T-helper 1 cell treated with Interleukin-12 subunit alpha and Interleukin-12 subunit beta and Interleukin-4 antibody, amounts not matched to agents 30 ng/mL and 1 ng/mL, for 36 hours (primary cell): ENCODE measurements around the gene GUCY2D. TPM values are rescaled to one million over a fixed set of nuclear protein-coding genes. Genes with fewer than 3 reads are reported as not detected.

Experiments used
- intact Hi-C: fragments of 100-400 bp; cut with micrococcal nuclease; formaldehyde crosslinking; loops from one replicate; pipeline ENCODE4 v1.15.1; 2024
- total RNA-seq: library from RNA; stranded (reverse); gene quantifications from 2 replicates; pipeline ENCODE4 v1.2.3, GENCODE V29; 2022

Gene GUCY2D
- total RNA-seq, 1 donor from 2014 or later, result not detected

DNA sequence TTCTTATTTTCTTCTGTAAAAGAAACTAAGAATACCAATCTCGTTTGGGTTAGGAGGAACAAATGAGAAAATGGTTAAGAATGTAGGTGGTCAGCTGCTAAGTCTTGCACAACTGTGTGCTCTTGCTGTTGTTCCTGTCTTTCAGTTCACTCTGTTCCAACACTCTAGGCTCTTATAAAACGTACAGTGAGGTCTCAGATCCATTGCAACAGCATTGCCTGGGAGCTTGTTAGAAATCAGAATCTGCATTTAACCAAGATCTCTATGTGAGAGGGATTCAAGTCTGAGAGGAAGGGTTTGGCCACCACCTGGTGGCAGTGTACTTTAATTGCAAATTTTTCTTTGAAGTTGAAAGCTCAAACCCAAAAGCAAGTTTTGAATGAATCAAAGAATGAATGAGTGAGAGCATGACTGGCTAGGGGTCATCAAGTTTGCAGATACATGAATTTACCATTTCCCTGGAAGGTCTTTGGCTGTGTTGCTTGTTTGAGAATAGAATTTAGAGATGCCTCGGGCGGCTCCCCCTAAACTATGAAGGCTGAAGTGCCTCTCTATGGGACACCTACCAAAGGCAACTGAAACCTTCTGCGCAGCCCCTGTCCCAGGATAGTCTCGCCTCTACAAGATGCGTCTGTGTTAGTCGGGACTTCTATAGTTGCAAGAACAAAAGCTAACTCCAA, 39.0 kb downstream of the GUCY2D start:
- intact Hi-C loops, result loop anchor here (1.0 to 2.0 kb wide), 7 partner anchors 16 to 299 kb away; no protein-coding TSS in a partner anchor

DNA sequence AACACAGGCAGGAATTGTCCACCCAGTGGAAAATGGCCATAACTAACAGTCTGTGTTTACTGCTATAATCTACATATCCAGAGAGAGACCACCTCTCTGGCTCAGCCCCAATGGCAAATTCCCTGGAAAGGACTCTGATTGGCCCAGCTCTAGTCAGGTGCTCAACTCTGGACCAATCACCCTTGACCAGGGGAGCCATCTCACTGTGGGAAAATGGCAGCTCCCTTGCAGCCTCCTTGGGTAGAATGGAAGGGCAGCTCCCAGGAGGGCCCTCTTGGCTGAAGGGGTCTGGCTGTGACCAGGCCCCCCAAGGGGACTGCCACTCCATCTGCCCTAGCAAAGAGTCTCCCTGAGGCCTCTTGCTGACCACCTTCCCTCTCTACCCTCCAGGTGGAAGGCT, 39.6 kb downstream of the GUCY2D start:
- intact Hi-C loops, result loop anchor here (1.0 to 2.0 kb wide), 7 partner anchors 15 to 299 kb away; no protein-coding TSS in a partner anchor

DNA sequence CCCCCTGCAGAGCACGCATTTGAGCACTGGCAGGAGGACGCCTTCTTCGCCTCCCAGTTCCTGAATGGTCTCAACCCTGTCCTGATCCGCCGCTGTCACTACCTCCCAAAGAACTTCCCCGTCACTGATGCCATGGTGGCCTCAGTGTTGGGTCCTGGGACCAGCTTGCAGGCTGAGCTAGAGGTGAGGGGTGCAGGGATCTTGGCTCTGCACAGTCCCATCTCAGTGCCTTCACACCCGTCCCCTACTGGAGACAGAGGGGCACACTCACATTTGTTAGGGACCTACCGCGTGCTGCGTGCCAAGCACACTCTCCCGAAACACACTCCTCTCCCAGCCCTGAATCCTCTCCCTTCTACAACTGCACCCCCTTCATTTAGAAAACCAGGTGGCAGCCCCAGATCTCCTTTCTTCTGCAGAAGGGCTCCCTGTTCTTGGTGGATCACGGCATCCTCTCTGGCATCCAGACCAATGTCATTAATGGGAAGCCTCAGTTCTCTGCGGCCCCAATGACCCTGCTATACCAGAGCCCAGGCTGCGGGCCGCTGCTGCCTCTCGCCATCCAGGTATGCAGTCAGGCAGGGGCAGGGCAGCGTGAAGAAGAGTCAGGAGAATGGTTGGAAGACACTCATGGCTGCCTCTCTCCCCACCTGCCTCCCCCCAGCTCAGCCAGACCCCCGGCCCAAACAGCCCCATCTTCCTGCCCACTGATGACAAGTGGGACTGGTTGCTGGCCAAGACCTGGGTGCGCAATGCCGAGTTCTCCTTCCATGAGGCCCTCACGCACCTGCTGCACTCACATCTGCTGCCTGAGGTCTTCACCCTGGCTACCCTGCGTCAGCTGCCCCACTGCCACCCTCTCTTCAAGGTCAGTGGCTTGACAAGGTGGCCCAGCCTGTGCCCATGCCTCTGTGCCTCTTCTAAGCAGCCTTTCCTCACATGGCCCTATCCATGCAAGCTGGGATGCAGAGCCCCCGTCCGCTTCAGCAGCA, 42.7 kb downstream of the GUCY2D start:
- intact Hi-C loops, result no loop called here

DNA sequence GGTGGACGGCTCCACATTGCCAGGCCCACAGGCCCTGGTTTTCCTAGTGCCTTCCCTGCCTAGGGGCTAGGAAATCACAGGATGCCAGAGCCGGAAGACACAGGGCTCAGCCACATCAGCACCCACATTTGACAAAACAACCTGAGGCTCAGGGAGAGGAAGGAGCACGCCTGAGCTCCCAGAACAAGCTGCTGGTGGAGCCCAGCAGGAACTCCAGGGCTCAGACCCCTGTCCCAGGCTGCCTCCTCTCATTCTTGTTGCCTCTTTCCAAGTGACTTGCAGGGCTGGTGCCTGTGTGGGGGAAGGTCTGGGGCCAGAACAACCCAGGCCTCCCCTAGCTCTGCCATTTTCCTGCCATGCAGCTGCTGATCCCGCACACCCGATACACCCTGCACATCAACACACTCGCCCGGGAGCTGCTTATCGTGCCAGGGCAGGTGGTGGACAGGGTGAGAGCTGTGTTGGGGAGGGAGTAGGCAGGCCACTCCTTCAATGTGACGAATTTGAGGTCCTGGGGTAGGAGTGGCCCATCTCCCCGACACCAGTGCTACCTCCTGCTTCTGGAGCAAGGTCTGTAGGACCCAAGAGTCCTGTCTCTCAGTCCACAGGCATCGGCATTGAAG, 44.0 kb downstream of the GUCY2D start:
- intact Hi-C loops, result no loop called here

DNA sequence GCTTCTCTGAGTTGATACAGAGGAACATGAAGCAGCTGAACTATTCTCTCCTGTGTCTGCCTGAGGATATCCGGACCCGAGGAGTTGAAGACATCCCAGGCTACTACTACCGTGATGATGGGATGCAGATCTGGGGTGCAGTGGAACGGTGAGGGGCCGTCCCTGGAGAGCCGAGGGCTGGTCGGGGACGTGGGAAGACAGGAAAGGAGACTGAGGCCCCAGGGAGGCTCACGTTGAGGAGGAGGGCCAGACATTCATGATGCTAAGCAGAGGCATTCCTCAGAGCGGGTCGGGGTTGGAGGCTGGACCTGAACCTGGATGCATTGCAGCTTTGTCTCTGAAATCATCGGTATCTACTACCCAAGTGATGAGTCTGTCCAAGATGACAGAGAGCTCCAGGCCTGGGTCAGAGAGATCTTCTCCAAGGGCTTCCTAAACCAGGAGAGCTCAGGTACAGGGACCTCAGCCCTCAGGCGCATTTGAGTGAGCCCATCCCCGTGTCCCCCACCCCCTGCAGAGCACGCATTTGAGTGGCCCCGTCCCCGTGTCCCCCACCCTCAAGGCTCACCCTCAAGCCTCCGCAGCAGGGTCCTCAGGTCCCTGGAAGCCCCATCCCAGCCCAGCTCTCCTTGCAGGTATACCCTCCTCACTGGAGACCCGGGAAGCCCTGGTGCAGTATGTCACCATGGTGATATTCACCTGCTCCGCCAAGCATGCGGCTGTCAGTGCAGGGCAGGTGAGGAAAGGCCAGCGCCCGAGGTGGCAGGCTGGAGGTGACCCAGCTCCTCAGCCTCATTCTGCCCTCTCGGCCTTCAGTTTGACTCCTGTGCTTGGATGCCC, 44.7 kb downstream of the GUCY2D start:
- intact Hi-C loops, result no loop called here

DNA sequence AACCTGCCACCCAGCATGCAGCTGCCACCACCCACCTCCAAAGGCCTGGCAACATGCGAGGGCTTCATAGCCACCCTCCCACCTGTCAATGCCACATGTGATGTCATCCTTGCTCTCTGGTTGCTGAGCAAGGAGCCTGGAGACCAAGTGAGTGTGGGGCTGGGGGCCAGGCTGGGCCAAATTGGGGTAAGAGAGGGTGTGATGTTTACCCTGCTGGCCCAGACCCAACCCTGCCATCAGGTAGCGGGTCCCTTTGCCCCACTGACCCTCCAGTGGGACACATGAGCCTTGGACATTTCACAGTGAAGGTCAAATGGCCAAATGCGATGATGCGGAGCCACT, 45.3 kb downstream of the GUCY2D start:
- intact Hi-C loops, result no loop called here

DNA sequence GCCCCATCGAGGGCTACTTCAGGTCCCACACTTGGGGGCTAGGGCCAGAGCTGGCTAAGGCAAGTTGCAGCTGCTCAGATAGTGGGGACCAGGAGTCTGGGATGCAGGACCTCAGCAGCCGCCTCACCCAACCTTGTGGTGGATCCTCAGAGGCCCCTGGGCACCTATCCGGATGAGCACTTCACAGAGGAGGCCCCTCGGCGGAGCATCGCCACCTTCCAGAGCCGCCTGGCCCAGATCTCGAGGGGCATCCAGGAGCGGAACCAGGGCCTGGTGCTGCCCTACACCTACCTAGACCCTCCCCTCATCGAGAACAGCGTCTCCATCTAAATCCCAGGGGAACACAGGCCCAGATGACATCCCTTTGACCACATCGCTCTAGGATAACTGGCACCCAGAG, 45.8 kb downstream of the GUCY2D start:
- intact Hi-C loops, result no loop called here

DNA sequence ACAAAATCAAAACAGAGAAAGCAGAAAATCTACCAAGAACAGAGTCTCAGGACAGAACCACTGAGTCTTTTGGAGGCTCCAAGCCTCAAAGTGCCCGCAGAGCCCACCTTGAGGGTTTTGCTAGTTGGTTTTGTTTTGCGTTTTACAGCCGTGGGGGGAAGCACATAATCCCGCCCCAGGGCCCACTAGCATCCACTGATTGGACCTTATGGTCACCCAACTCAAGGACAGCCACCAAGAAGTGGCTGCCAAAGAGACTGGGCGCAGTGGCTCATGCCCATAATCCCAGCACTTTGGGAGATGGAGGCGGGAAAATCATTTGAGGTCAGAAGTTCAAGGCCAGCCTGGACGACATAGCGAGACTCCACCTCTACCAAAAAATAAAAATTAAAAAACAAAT, 46.3 kb downstream of the GUCY2D start:
- intact Hi-C loops, result no loop called here

DNA sequence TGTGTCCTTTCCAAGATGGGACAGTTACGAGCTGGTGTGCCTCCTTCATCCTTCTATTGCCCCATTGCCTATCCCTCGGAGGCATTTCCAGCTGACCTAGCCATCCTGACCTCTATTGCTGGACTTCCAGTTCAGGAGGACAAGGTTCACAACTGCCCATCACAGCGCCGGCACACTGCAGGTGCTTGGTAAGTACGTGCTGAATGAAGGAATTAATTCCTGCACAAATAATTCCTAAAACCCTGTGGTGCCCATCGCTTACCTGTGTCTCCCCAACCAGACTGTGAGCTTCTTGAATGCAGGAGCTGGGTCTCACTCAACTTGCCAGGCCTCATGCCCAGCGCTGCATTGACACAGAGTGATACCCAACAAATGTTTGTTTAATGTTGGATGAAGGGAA, 49.4 kb downstream of the GUCY2D start:
- intact Hi-C loops, result no loop called here

DNA sequence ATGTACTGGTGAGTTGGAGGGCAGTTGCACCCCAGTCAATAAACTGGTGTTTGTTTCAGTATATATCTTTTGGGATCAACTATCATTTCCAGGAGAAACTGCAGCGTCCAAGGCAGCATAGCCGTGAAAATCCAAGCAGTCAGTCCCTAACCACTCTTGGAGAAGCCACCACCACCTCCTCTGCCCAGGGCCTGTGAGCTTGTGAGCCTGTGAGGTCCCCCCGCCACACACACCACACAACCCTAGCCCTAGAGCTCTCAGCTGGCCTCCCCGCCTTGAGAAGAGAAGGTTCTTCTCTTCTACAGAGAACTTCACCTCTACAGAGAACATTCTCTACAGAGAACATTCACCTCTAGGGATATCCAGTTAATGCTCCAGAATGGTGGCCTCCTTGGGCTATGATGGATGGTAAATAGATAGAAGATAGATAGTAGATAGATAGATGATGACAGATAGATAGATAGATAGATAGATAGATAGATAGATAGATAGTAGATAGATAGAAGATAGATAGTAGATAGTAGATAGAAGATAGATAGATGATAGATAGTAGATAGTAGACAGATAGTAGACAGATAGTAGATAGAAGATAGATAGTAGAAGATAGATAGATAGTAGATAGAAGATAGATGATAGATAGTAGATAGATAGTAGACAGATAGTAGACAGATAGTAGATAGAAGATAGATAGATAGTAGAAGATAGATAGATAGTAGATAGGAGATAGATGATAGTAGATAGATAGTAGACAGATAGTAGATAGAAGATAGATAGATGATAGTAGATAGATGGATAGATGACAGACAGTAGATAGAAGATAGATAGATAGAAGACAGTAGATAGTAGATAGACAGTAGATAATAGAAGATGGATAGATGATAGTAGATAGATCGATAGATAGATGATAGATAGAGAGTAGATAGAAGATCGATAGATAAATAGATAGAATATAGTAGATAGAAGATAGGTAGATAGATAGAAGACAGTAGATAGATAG, 50.1 kb downstream of the GUCY2D start:
- intact Hi-C loops, result no loop called here

DNA sequence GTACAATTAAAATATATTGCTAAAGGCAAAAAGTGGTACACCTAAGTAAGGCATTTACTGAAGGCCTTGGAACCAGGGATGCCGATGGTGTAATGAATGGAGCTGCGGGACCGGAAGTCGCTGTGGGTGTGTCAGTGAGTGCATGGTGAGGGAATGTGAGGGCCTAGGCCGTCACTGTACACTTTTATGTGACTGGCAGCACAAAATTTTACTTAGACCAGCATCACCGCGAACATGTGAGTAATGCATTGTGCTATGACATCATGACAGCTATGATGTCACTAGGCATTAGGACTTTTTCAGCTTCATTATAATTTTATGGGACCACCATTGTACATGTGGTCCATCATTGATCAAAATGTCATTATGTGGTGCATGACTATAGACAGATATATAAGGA, 51.2 kb downstream of the GUCY2D start:
- intact Hi-C loops, result no loop called here

DNA sequence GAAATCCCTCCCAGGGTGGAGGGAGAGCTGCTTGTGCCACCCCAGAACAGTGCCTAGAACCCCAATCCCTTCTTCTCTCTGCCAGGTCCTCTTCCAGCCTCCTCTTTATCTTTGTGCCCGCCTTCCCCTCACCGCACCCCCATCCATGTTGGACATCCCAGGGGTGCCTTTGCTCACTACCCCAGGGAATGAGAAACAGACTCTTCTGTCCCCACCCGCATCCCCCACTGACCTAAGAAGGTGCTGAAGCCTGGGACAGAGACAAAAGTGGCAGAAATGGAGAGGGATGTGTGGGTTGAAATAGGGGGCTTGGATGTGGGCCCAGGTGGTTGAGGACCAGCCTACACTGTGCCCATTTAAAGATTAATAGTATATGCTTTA, 53.4 kb downstream of the GUCY2D start:
- intact Hi-C loops, result loop anchor here (2.0 kb wide), 3 partner anchors 17 to 199 kb away; partner anchors contain the start of gene NAA38

DNA sequence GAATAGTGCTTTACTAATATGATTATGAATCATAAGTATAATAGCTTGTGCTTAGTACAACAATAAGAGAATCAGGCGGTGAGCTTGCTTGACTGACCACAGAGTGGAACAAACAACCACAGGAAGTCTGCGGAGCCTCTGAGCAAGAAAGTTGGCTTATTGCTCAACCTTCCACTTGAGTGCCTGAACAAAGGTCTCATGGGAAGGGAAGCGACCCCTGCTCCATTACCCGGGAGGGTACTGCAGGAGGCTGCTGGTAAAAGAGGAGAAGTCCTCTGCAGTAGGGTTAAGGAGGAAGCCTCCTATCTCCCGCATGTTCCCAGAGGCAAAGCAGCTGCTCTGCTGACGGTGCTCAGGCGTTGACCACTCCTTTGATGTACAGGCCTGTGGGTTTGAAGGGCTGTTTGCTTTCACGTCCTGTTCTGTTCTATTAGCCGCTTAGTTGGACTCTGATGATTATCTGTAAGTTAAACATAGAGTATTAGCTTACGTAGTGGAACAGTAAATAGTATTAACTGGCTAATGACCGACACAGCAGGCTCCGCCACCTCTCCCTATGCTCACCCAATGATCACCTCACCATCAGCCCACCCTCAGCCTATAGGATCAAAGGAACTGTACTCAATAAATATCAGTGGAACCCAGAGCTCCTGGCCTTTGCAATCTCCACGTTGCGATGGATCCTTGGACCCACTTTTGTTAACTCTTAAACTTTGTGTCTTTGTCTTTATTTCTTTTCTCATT, 54.0 kb downstream of the GUCY2D start:
- intact Hi-C loops, result loop anchor here (2.0 kb wide), 3 partner anchors 16 to 200 kb away; partner anchors contain the start of gene NAA38

DNA sequence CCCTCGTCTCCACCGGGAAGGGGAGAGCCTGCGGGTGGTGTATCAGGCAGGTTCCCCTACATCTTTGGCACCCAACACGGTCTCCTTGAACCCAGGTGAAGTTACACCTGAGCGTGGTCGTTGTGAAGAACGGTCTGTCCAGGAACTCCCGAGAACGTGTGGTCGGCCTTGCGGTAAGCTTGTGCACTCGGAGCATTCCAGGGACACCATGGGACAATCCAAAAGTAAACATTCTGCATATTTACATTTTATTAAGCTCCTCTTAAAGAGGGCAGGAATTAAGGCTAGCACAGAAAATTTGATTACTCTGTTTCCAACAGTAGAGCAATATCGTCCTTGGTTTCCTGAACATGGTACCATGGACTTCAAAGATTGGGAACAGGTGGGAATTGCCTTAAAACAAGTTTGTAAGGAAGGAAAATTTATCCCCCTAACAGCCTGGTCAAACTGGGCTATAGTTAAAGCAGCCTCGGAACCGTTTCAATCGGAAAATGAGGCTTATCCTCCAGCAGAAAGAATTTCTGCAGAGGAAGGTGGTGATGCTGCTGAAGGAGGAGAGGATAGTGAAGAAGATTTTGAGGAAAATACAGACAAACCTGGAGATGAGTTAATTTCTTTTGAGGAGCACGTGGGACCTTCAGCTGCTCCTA, 54.7 kb downstream of the GUCY2D start:
- intact Hi-C loops, result loop anchor here (1.0 to 2.0 kb wide), 8 partner anchors 16 to 314 kb away; partner anchors contain the start of gene NAA38

DNA sequence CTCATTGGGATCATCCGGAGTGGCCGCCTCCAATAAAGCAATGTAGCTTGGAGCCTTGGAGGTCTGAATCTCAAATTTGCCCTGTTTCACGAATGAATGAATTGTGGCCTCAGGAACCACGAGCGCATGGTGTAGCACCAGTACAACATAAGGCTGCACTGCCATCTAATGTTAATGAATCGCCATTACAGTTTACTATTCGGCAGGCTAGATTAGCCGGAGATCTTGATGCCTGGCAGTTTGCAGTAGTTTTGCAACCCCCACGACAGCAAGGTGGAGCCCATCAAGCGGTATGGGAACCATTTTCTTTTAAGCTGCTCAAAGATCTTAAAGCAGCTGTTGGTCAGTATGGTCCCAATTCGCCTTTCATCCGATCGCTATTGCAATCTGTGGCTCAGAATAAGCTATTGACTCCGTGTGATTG, 55.3 kb downstream of the GUCY2D start:
- intact Hi-C loops, result loop anchor here (1.0 to 2.0 kb wide), 8 partner anchors 15 to 314 kb away; partner anchors contain the start of gene NAA38

DNA sequence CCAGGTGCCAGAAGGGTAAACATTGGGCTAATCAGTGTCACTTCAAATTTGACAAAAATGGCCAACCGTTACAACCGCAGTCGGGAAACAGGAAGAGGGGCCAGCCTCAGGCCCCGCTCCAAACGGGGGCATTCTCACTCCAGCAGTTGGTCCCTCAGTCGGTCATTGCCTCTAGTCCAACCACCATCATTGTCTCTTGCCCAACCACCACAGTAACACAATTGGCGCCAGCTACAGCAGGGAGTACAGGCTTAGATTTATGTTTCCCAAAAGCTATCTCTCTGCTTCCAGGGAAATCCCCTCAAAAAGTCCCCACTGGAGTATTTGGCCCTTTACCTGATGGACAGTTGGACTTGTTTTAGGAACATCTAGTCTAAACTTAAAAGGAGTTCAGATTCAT, 56.7 kb downstream of the GUCY2D start:
- intact Hi-C loops, result no loop called here

DNA sequence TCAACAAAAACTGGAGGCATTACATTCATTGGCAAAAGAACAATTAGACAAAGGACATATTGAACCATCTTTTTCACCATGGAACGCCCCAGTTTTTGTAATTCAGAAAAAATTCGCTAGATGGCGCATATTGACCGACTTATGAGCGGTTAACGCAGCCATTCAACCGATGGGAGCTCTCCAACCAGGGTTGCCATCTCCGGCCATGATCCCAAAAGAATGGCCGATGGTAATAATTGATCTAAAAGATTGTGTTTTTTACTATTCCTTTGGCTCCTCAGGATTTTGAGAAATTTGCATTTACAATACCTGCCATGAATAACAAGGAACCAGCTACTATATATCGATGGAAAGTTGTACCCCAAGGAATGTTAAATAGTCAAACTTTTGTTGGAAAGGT, 57.9 kb downstream of the GUCY2D start:
- intact Hi-C loops, result loop anchor here (1.0 to 5.0 kb wide), 6 partner anchors 13 to 687 kb away; no protein-coding TSS in a partner anchor

DNA sequence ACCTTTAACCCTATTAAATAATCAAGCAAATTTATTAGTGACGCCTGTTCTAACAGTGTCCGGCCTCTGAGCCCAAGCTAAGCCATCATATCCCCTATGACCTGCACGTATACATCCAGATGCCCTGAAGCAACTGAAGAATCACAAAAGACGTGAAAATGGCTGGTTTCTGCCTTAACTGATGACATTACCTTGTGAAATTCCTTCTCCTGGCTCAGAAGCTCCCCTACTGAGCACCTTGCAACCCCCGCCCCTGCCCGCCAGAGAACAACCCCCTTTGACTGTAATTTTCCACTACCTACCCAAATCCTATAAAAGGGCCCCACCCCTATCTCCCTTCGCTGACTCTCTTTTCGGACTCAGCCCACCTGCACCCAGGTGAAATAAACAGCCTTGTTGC, 59.4 kb downstream of the GUCY2D start:
- intact Hi-C loops, result loop anchor here (5.0 kb wide), 1 partner anchor 685 kb away; no protein-coding TSS in a partner anchor
